BJ (cell line): ENCODE results near the gene HSPG2. TPM values are rescaled to one million over a fixed set of nuclear protein-coding genes. Genes with fewer than 3 reads are reported as not detected.
A peak's percentile ranks its signal among the peaks of the same experiment; 100 is the strongest.
"Not testable (repeated sequence)": the region's sequence is repeated elsewhere in the genome, so short reads cannot be mapped to it uniquely, and the experiment has no call there.

Source experiments
- CTCF ChIA-PET: fragments of 350-600 bp; formaldehyde crosslinking; extraction: SDS; loops from one replicate; lab custom pipeline; 2021; ENCODE audit warnings: antibody characterized with exemption, inconsistent platforms; lab: Yijun Ruan, JAX
- POLR2A ChIA-PET: fragments of 300-600 bp; sonication (Branson Sonifier 250); formaldehyde crosslinking; extraction: SDS; loops from one replicate; lab custom pipeline; 2021; ENCODE audit warnings: antibody characterized with exemption; lab: Charles Lee
- DNase-seq: peaks from one replicate; pipeline ENCODE4 v3.0.0-alpha.2; 2011; ENCODE audit warnings: low read depth
- H3K27me3 ChIP-seq: 2 replicates; pipeline ENCODE4 v1.6.0; 2011; ENCODE audit warnings: low read length; ENCODE audit not compliant: control insufficient read depth, insufficient read depth
- H3K36me3 ChIP-seq: 2 replicates; pipeline ENCODE4 v1.5.1; 2011; ENCODE audit warnings: low read length; ENCODE audit not compliant: control insufficient read depth, insufficient read depth
- H3K4me3 ChIP-seq: 2 replicates; pipeline ENCODE4 v1.5.1; 2011; ENCODE audit warnings: low read depth, mild to moderate bottlenecking, control low read depth, low read length
- CTCF ChIP-seq: IDR thresholded peaks from 2 replicates; pipeline ENCODE4 v1.5.1; 2011; ENCODE audit warnings: low read depth, mild to moderate bottlenecking, control low read depth, inconsistent platforms, low read length, moderate library complexity; ENCODE audit not compliant: insufficient read depth
- polyA plus RNA-seq: library from polyadenylated mRNA; depleted of rRNA; stranded (reverse); fragments of >200 nt; gene quantifications from 2 replicates; pipeline ENCODE4 v1.2.3, GENCODE V29; 2011

HSPG2 gene
- polyA plus RNA-seq, 1 experiment, result 45.1 TPM

GRCh38 chr1:21779613-21780521 lies 157.2 kb downstream of the HSPG2 start:
- CTCF ChIA-PET, result interaction anchor here (0.7 kb wide), 1 partner anchor 21 kb away, joined by 3 read pairs; no protein-coding TSS in a partner anchor

GRCh38 chr1:21778405-21778727 lies 158.7 kb downstream of the HSPG2 start:
- ChIA-PET POLR2A (no interaction called here), CTCF (interaction anchor here (0.6 kb wide), 1 partner anchor 346 kb away, joined by 3 read pairs; no protein-coding TSS in a partner anchor)
- Histone ChIP-seq H3K27me3 (no peaks in the 10 kb centered on the region), H3K4me3 (no peak overlapping the region), H3K36me3 (no peaks in the 10 kb centered on the region)
- no peak for DNase-seq
- TF ChIP-seq CTCF, result no peak

More at GRCh38 chr1:21779613-21780521, 157.2 kb downstream of the HSPG2 start:
- DNase-seq, result no peak
- no peak for TF ChIP-seq CTCF
- Histone ChIP-seq H3K27me3 (no peaks in the 10 kb centered on the region), H3K36me3 (no peaks in the 10 kb centered on the region), H3K4me3 (no peak overlapping the region)
- POLR2A ChIA-PET, result no interaction called here

GRCh38 chr1:21776925-21777324 lies 160.2 kb downstream of the HSPG2 start:
- DNase-seq, H3K36me3 ChIP-seq, H3K27me3 ChIP-seq, H3K4me3 ChIP-seq, CTCF ChIA-PET: not testable (repeated sequence)
- POLR2A ChIA-PET, result interaction anchor here (0.6 kb wide), 2 partner anchors 109 to 134 kb away, joined by 9 to 19 read pairs; no protein-coding TSS in a partner anchor

GRCh38 chr1:21775985-21776562 lies 161.0 kb downstream of the HSPG2 start:
- no peaks in the 10 kb centered on the region for H3K27me3 ChIP-seq
- DNase-seq, result peak; percentile 59
- no peak overlapping the region for H3K4me3 ChIP-seq
- CTCF ChIA-PET, result no interaction called here
- TF ChIP-seq CTCF, result no peak
- no peaks in the 10 kb centered on the region for H3K36me3 ChIP-seq
- POLR2A ChIA-PET, result interaction anchor here (0.6 kb wide), 2 partner anchors 108 to 135 kb away, joined by 9 to 19 read pairs; no protein-coding TSS in a partner anchor

GRCh38 chr1:21775550-21775914 lies 161.6 kb downstream of the HSPG2 start:
- Histone ChIP-seq H3K4me3 (no peak overlapping the region), H3K36me3 (no peaks in the 10 kb centered on the region), H3K27me3 (no peaks in the 10 kb centered on the region)
- POLR2A ChIA-PET, result no interaction called here
- no peak for DNase-seq
- no peak for TF ChIP-seq CTCF
- CTCF ChIA-PET, result no interaction called here
